Body of pancreas (tissue), 4 donors: ENCODE data around the gene SPATS2.

Experiments used
- CTCF ChIP-seq, 7 experiments: fragments of 450-650 bp in 4 of 7; fragments of 200-600 bp in 3 of 7; sonication (generic) in 3 of 7; IDR thresholded peaks; one replicate each; pipeline ENCODE4 v1.5.1; 2016 to 2019; ENCODE audit warnings: antibody characterized with exemption in 7 of 7
- POLR2A ChIP-seq, 3 donors: fragments of 450-650 bp; IDR thresholded peaks; one replicate each; pipeline ENCODE4 v1.6.1; 2016; ENCODE audit warnings: antibody characterized with exemption in 3 of 3, mild to moderate bottlenecking in 2 of 3

DNA sequence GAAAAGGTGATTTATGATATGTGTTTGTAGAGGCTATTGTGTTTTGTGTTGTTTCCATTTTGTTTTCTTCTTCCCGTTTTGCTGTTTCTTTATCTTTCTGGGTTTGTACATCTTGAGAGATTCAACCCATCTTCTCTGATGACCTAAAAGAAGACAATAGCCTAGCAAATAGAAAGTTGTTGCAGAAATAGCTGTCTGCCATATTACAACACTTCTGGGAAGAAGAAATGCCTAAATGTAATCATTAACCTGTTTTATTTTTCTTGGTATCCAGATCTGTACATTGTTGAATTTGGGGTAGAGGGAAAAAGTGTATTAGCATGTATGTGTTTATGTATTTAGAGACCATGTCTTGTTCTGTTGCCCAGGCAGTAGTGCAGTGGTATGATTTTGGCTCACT lies 50.3 kb downstream of the SPATS2 start:
- no peak for TF ChIP-seq CTCF (IDR thresholded peaks at IDR 0.05)
- no peak for TF ChIP-seq POLR2A (IDR thresholded peaks at IDR 0.05)
